Sigmoid colon (tissue), 7 donors: Measurements from ENCODE around the gene RAB6B. TPM values are rescaled to one million over a fixed set of nuclear protein-coding genes. Genes with fewer than 3 reads are reported as not detected.

Experiments
- DNase-seq: peaks from one replicate; pipeline ENCODE4 v3.0.0-alpha.2; 2019
- H3K27ac ChIP-seq, 4 donors: fragments of 200-600 bp; sonication (generic); one replicate each; pipeline ENCODE4 v1.5.1; 2016 to 2019; ENCODE audit warnings: mild to moderate bottlenecking in 1 of 4
- H3K27me3 ChIP-seq, 3 donors: fragments of 200-600 bp; sonication (generic); one replicate each; pipeline ENCODE4 v1.5.1; 2019; ENCODE audit warnings: mild to moderate bottlenecking in 1 of 3
- H3K36me3 ChIP-seq, 4 donors: fragments of 200-600 bp; sonication (generic); one replicate each; pipeline ENCODE4 v1.5.1; 2016 to 2019
- H3K4me1 ChIP-seq, 4 donors: fragments of 200-600 bp; sonication (generic); one replicate each; pipeline ENCODE4 v1.5.1; 2017 to 2019
- H3K4me3 ChIP-seq, 4 donors: fragments of 200-600 bp; sonication (generic); one replicate each; pipeline ENCODE4 v1.5.1; 2017 to 2019; ENCODE audit warnings: mild to moderate bottlenecking in 2 of 4, moderate library complexity in 1 of 4
- H3K9me3 ChIP-seq, 4 donors: fragments of 200-600 bp in 3 of 4; sonication (generic) in 3 of 4; one replicate each; pipeline versions ENCODE4 v1.5.1 to v1.6.1; 2013 to 2019
- EP300 ChIP-seq, 4 donors: sonication (generic); formaldehyde crosslinking; IDR thresholded peaks; one replicate each; pipeline ENCODE4 v1.6.1; 2017; ENCODE audit warnings: antibody characterized with exemption in 4 of 4
- POLR2A ChIP-seq, 2 donors: fragments of 450-650 bp; IDR thresholded peaks; one replicate each; pipeline ENCODE4 v1.6.1; 2016; ENCODE audit warnings: antibody characterized with exemption in 2 of 2, mild to moderate bottlenecking in 2 of 2, moderate library complexity in 2 of 2
- POLR2AphosphoS5 ChIP-seq, 4 donors: sonication (generic); formaldehyde crosslinking; IDR thresholded peaks; one replicate each; pipeline ENCODE4 v1.6.1; 2017; ENCODE audit warnings: antibody characterized with exemption in 4 of 4
- WGBS, 2 donors: extraction: QIAGEN DNeasy Blood & Tissue Kit; methylation state at CpG; one replicate each; pipeline ENCODE4 v1.1.7; 2013; 5-methylcytosine and 5-hydroxymethylcytosine counted together
- intact Hi-C: fragments of 100-400 bp; cut with DNase I; formaldehyde crosslinking; loops from one replicate; pipeline ENCODE4 v1.15.1; 2023
- polyA plus RNA-seq, 3 donors: library from polyadenylated mRNA; stranded (reverse); fragments of 200-250 nt; gene quantifications; one replicate each; pipeline ENCODE4 v1.2.3, GENCODE V29; 2013
- total RNA-seq, 4 donors: library from RNA; depleted of rRNA; stranded (reverse); fragments of >200 nt; gene quantifications; one replicate each; pipeline ENCODE4 v1.1.0, GENCODE V29; 2016
- TF ChIP-seq, protein P1 (sequence below), 4 experiments: fragments of 450-650 bp in 3 of 4; fragments of 200-600 bp in 1 of 4; IDR thresholded peaks; one replicate each; pipeline ENCODE4 v1.5.1; 2016 to 2019; ENCODE audit warnings: antibody characterized with exemption in 4 of 4, mild to moderate bottlenecking in 3 of 4, moderate library complexity in 2 of 4
- donor health status: healthy with polysubstance abuse.
- donor health status: Bipolar disorder and iron deficiency.
- donor health status: healthy.

Gene RAB6B
- total and polyA plus RNA-seq, 7 donors = 0.60 to 19.7 (median 5.2) TPM

DNA sequence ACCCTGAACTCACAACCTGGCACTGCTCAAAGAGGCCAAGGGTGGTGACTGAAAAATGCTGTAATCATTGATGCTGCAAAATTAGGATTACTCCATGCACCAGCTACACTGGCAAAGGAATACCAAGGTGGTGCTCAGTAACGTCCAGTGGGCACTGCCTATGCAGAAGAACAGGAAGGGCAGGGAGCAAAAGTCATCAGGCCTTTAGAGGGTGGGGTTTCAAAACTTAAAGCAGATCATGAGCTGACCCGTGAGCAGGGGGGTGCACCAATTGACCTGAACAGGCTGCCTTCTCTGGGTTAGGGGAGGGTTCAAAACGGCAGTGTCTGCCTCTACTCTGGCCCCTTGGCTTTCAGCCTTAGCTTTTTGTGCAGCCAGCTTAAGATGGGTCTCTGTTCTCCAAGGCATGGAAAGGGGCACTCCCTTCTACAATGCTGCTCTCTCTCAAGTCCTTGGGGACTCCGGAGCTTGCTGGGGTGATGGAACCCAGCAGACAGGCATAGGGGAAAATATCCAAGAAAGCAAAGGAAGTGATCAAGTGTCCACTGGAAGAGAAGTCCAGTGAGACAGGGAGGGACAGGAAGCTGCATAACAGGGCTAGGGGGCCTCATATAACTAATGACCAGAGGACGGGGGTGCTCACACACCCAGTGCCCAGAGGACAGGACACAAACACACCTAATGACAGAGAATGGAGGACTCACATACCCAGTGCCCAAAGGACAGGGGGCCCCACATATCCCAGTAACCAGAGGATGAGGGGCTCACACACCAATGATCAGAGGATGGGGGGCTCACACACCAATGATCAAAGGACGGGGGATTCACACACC lies 11.4 kb downstream of the RAB6B start:
- H3K27me3 ChIP-seq = no peaks in the 10 kb centered on the region
- intact Hi-C loops = no loop called here
- H3K36me3 ChIP-seq = no peaks in the 10 kb centered on the region
- no peak for DNase-seq
- WGBS, 2 donors = 59 to 78% methylated on average over 6 of the region's 6 CpGs
- no peaks in the 10 kb centered on the region for H3K4me1 ChIP-seq
- no peak overlapping the region for H3K27ac ChIP-seq
- H3K9me3 ChIP-seq = peaks cover 0 to 2% (median 0%) of the 10 kb centered on the region in 4 donors
- no peak for TF ChIP-seq POLR2AphosphoS5 (IDR thresholded peaks at IDR 0.05)
- TF ChIP-seq, protein P1, sequence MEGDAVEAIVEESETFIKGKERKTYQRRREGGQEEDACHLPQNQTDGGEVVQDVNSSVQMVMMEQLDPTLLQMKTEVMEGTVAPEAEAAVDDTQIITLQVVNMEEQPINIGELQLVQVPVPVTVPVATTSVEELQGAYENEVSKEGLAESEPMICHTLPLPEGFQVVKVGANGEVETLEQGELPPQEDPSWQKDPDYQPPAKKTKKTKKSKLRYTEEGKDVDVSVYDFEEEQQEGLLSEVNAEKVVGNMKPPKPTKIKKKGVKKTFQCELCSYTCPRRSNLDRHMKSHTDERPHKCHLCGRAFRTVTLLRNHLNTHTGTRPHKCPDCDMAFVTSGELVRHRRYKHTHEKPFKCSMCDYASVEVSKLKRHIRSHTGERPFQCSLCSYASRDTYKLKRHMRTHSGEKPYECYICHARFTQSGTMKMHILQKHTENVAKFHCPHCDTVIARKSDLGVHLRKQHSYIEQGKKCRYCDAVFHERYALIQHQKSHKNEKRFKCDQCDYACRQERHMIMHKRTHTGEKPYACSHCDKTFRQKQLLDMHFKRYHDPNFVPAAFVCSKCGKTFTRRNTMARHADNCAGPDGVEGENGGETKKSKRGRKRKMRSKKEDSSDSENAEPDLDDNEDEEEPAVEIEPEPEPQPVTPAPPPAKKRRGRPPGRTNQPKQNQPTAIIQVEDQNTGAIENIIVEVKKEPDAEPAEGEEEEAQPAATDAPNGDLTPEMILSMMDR (IDR thresholded peaks at IDR 0.05) = no peak
- no peak for TF ChIP-seq EP300 (IDR thresholded peaks at IDR 0.05)
- TF ChIP-seq POLR2A (IDR thresholded peaks at IDR 0.05) = no peak
- H3K4me3 ChIP-seq = no peak overlapping the region

GRCh38 chr3:133883641-133884040 lies 12.0 kb downstream of the RAB6B start:
- no peak overlapping the region for H3K27ac ChIP-seq
- no peaks in the 10 kb centered on the region for H3K4me1 ChIP-seq
- H3K36me3 ChIP-seq = no peaks in the 10 kb centered on the region
- no peak for DNase-seq
- H3K9me3 ChIP-seq = peaks cover 0 to 6% (median 1%) of the 10 kb centered on the region in 4 donors
- no peaks in the 10 kb centered on the region for H3K27me3 ChIP-seq
- no peak overlapping the region for H3K4me3 ChIP-seq
- intact Hi-C loops = no loop called here
- TF ChIP-seq POLR2A (IDR thresholded peaks at IDR 0.05) (no peak), EP300 (IDR thresholded peaks at IDR 0.05) (no peak), POLR2AphosphoS5 (IDR thresholded peaks at IDR 0.05) (no peak)
- TF ChIP-seq, protein P1 (IDR thresholded peaks at IDR 0.05) = no peak

DNA sequence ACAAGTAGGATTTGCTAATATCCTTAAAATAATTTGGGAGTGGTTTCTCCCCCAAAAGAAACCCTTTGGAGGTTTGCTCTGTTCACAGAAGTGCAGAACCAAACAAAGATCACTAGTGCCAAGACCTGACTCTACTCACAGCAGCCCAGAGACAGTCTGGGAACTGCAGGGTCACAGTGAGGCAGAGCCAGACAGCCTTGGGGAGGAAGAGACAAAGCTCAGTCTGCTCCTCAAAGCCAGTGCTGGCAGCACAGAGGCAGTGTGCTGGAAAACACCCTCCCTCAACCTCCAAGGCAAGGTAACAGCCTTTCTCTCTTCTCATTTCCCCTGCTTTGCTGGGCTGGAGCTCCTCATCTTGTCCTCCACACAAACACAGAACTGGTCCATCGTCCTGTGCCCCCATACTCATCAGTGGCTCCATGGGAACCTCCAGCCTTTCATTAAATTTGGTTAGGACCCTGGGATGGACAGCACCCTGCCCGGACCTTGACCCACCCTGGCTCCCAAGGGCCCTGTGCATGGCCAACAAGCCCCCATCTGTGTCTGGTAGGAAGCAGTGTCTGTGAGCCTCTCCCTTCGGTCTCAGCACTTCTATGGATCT lies 12.6 kb downstream of the RAB6B start:
- Histone ChIP-seq H3K27me3 (no peaks in the 10 kb centered on the region), H3K27ac (no peak overlapping the region), H3K4me3 (no peak overlapping the region), H3K4me1 (no peaks in the 10 kb centered on the region), H3K9me3 (peaks cover 0 to 7% (median 1%) of the 10 kb centered on the region in 4 donors), H3K36me3 (no peaks in the 10 kb centered on the region)
- TF ChIP-seq, protein P1 (IDR thresholded peaks at IDR 0.05) = no peak
- TF ChIP-seq POLR2A (IDR thresholded peaks at IDR 0.05) (no peak), EP300 (IDR thresholded peaks at IDR 0.05) (no peak), POLR2AphosphoS5 (IDR thresholded peaks at IDR 0.05) (no peak)
- DNase-seq = no peak
- intact Hi-C loops = no loop called here
- 81 to 87% methylated on average over 3 of the region's 3 CpGs for whole genome bisulfite sequencing, 2 donors

- Histone ChIP-seq H3K27me3 (no peaks in the 10 kb centered on the region), H3K36me3 (no peaks in the 10 kb centered on the region), H3K27ac (no peak overlapping the region), H3K9me3 (peaks cover 0 to 7% (median 1%) of the 10 kb centered on the region in 4 donors), H3K4me1 (no peaks in the 10 kb centered on the region), H3K4me3 (no peak overlapping the region)
- intact Hi-C loops = no loop called here
- WGBS, 2 donors = 56 to 68% methylated on average over 5 of the region's 5 CpGs
- no peak for DNase-seq
- TF ChIP-seq EP300 (IDR thresholded peaks at IDR 0.05) (no peak), POLR2AphosphoS5 (IDR thresholded peaks at IDR 0.05) (no peak), POLR2A (IDR thresholded peaks at IDR 0.05) (no peak)
- TF ChIP-seq, protein P1 (IDR thresholded peaks at IDR 0.05) = no peak
Observed at GRCh38 chr3:133881939-133882825, 13.5 kb downstream of the RAB6B start.
